ENCODE data around the gene IDE.
"Not testable (repeated sequence)": the region's sequence is repeated elsewhere in the genome, so short reads cannot be mapped to it uniquely, and the experiment has no call there.

Gene IDE

GRCh38 chr10:92574548-92575261, 812 bp upstream of the IDE start:
- Histone ChIP-seq H3K36me3 (ENCODE audit: insufficient read depth, low read length) (peaks cover 3% of the 10 kb centered on the region; the same call in 1 of the 2 replicates), H3K9me3 (ENCODE audit: control insufficient read depth, insufficient read depth, low read length) (no peaks in the 10 kb centered on the region), H3K4me1 (ENCODE audit: insufficient read depth, low read length) (peaks cover 14% of the 10 kb centered on the region), H3K9ac (ENCODE audit: low read depth, low read length) (peak overlapping the region; percentile 98)

GRCh38 chr10:92573091-92573797, 649 bp downstream of the IDE start:
- peaks cover 14% of the 10 kb centered on the region for H3K4me1 ChIP-seq (ENCODE audit: insufficient read depth, low read length)
- no peaks in the 10 kb centered on the region for H3K9me3 ChIP-seq (ENCODE audit: control insufficient read depth, insufficient read depth, low read length)
- H3K36me3 ChIP-seq (ENCODE audit: insufficient read depth, low read length): peaks cover 3% of the 10 kb centered on the region; the same call in 1 of the 2 replicates
- peak overlapping the region; percentile 98 for H3K9ac ChIP-seq (ENCODE audit: low read depth, low read length)

- peaks cover 3% of the 10 kb centered on the region; the same call in 1 of the 2 replicates for H3K36me3 ChIP-seq (ENCODE audit: insufficient read depth, low read length)
- peak overlapping the region; percentile 98 for H3K9ac ChIP-seq (ENCODE audit: low read depth, low read length)
- no peaks in the 10 kb centered on the region for H3K9me3 ChIP-seq (ENCODE audit: control insufficient read depth, insufficient read depth, low read length)
- peaks cover 18% of the 10 kb centered on the region for H3K4me1 ChIP-seq (ENCODE audit: insufficient read depth, low read length)
Measured at GRCh38 chr10:92572362-92573090, 1.4 kb downstream of the IDE start.

GRCh38 chr10:92571649-92572048, 2.2 kb downstream of the IDE start:
- Histone ChIP-seq H3K9ac (ENCODE audit: low read depth, low read length) (no peak overlapping the region), H3K9me3 (ENCODE audit: control insufficient read depth, insufficient read depth, low read length) (no peaks in the 10 kb centered on the region), H3K4me1 (ENCODE audit: insufficient read depth, low read length) (peaks cover 18% of the 10 kb centered on the region), H3K36me3 (ENCODE audit: insufficient read depth, low read length) (peaks cover 3% of the 10 kb centered on the region; the same call in 1 of the 2 replicates)

- not testable (repeated sequence) for H3K9me3 ChIP-seq (ENCODE audit: control insufficient read depth, insufficient read depth, low read length); H3K36me3 ChIP-seq (ENCODE audit: insufficient read depth, low read length); H3K9ac ChIP-seq (ENCODE audit: low read depth, low read length)
- peaks cover 15% of the 10 kb centered on the region for H3K4me1 ChIP-seq (ENCODE audit: insufficient read depth, low read length)
Measured at GRCh38 chr10:92569663-92570062, 4.2 kb downstream of the IDE start.

- Histone ChIP-seq H3K9ac (ENCODE audit: low read depth, low read length) (no peak overlapping the region), H3K4me1 (ENCODE audit: insufficient read depth, low read length) (peaks cover 15% of the 10 kb centered on the region), H3K36me3 (ENCODE audit: insufficient read depth, low read length) (peaks cover 3% of the 10 kb centered on the region; the same call in 1 of the 2 replicates), H3K9me3 (ENCODE audit: control insufficient read depth, insufficient read depth, low read length) (no peaks in the 10 kb centered on the region)
Measured at GRCh38 chr10:92569071-92569470, 4.8 kb downstream of the IDE start.

GRCh38 chr10:92567952-92568600, 5.8 kb downstream of the IDE start:
- H3K9me3 ChIP-seq (ENCODE audit: control insufficient read depth, insufficient read depth, low read length): no peaks in the 10 kb centered on the region
- H3K9ac ChIP-seq (ENCODE audit: low read depth, low read length): no peak overlapping the region
- H3K36me3 ChIP-seq (ENCODE audit: insufficient read depth, low read length): peaks cover 3% of the 10 kb centered on the region; the same call in 1 of the 2 replicates
- peaks cover 15% of the 10 kb centered on the region for H3K4me1 ChIP-seq (ENCODE audit: insufficient read depth, low read length)

GRCh38 chr10:92562424-92562823, 11.5 kb downstream of the IDE start:
- peaks cover 3% of the 10 kb centered on the region; the same call in 1 of the 2 replicates for H3K36me3 ChIP-seq (ENCODE audit: insufficient read depth, low read length)

GRCh38 chr10:92559046-92559445, 14.8 kb downstream of the IDE start:
- Histone ChIP-seq H3K9ac (ENCODE audit: low read depth, low read length) (no peak overlapping the region), H3K36me3 (ENCODE audit: insufficient read depth, low read length) (peaks cover 3% of the 10 kb centered on the region; the same call in 1 of the 2 replicates), H3K9me3 (ENCODE audit: control insufficient read depth, insufficient read depth, low read length) (0 out of 2 replicates have a peak, but pooled peaks cover 3% of the 10 kb centered on the region), H3K4me1 (ENCODE audit: insufficient read depth, low read length) (no peaks in the 10 kb centered on the region)

More at GRCh38 chr10:92562424-92562823, 11.5 kb downstream of the IDE start:
- H3K9me3 ChIP-seq (ENCODE audit: control insufficient read depth, insufficient read depth, low read length): no peaks in the 10 kb centered on the region
- no peak overlapping the region for H3K9ac ChIP-seq (ENCODE audit: low read depth, low read length)
- no peaks in the 10 kb centered on the region for H3K4me1 ChIP-seq (ENCODE audit: insufficient read depth, low read length)

GRCh38 chr10:92553959-92554358, 19.9 kb downstream of the IDE start:
- Histone ChIP-seq H3K9ac (ENCODE audit: low read depth, low read length) (no peak overlapping the region), H3K9me3 (ENCODE audit: control insufficient read depth, insufficient read depth, low read length) (0 out of 2 replicates have a peak, but pooled peaks cover 3% of the 10 kb centered on the region), H3K4me1 (ENCODE audit: insufficient read depth, low read length) (no peaks in the 10 kb centered on the region), H3K36me3 (ENCODE audit: insufficient read depth, low read length) (no peaks in the 10 kb centered on the region; the same call in 1 of the 2 replicates)

- H3K9me3 ChIP-seq (ENCODE audit: control insufficient read depth, insufficient read depth, low read length): 0 out of 2 replicates have a peak, but pooled peaks cover 3% of the 10 kb centered on the region
- H3K9ac ChIP-seq (ENCODE audit: low read depth, low read length): no peak overlapping the region
- H3K4me1 ChIP-seq (ENCODE audit: insufficient read depth, low read length): no peaks in the 10 kb centered on the region
- H3K36me3 ChIP-seq (ENCODE audit: insufficient read depth, low read length): no peaks in the 10 kb centered on the region; the same call in 1 of the 2 replicates
Measured at GRCh38 chr10:92552310-92552709, 21.6 kb downstream of the IDE start.

GRCh38 chr10:92550924-92551323, 23.0 kb downstream of the IDE start:
- Histone ChIP-seq H3K4me1 (ENCODE audit: insufficient read depth, low read length) (no peaks in the 10 kb centered on the region), H3K9ac (ENCODE audit: low read depth, low read length) (no peak overlapping the region), H3K36me3 (ENCODE audit: insufficient read depth, low read length) (no peaks in the 10 kb centered on the region; the same call in 1 of the 2 replicates), H3K9me3 (ENCODE audit: control insufficient read depth, insufficient read depth, low read length) (0 out of 2 replicates have a peak, but pooled peaks cover 3% of the 10 kb centered on the region)

GRCh38 chr10:92547676-92548075, 26.2 kb downstream of the IDE start:
- H3K9ac ChIP-seq (ENCODE audit: low read depth, low read length): no peak overlapping the region
- peaks cover 5% of the 10 kb centered on the region; the same call in 1 of the 2 replicates for H3K4me1 ChIP-seq (ENCODE audit: insufficient read depth, low read length)
- H3K9me3 ChIP-seq (ENCODE audit: control insufficient read depth, insufficient read depth, low read length): no peaks in the 10 kb centered on the region
- H3K36me3 ChIP-seq (ENCODE audit: insufficient read depth, low read length): no peaks in the 10 kb centered on the region; the same call in 1 of the 2 replicates

- Histone ChIP-seq H3K9ac (ENCODE audit: low read depth, low read length) (no peak overlapping the region), H3K9me3 (ENCODE audit: control insufficient read depth, insufficient read depth, low read length) (no peaks in the 10 kb centered on the region), H3K4me1 (ENCODE audit: insufficient read depth, low read length) (peaks cover 5% of the 10 kb centered on the region), H3K36me3 (ENCODE audit: insufficient read depth, low read length) (no peaks in the 10 kb centered on the region)
Measured at GRCh38 chr10:92545556-92545955, 28.3 kb downstream of the IDE start.

All from ES-I3 (cell line).